Measurements from ENCODE around the gene RASGRP1.

RASGRP1 gene

GRCh38 chr15:38563723-38564519 is 693 bp downstream of the RASGRP1 start:
- DNase-seq, result peak; percentile 87

DNA sequence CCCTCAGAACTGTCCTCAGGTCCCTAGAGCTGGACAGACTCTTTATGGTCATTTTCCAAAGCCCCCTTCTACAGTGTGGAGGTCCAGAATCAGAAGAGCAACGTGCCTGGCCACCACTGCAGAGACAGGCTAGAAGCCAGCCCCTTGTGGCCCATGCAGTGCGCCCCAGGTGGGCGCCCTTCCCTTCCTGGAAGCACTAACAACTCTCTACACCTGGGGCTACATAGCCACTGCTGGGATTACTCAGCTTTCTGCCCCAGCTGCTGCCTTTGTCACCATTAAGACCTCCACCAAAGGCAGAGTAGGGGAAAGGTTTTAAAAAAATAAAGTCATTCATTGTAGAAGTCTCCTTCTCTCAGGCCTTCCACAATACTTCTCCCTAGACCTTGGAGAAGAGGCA is 2.3 kb downstream of the RASGRP1 start:
- no peak for DNase-seq

- DNase-seq, result no peak
Measured at GRCh38 chr15:38560456-38560926, 4.1 kb downstream of the RASGRP1 start.

DNA sequence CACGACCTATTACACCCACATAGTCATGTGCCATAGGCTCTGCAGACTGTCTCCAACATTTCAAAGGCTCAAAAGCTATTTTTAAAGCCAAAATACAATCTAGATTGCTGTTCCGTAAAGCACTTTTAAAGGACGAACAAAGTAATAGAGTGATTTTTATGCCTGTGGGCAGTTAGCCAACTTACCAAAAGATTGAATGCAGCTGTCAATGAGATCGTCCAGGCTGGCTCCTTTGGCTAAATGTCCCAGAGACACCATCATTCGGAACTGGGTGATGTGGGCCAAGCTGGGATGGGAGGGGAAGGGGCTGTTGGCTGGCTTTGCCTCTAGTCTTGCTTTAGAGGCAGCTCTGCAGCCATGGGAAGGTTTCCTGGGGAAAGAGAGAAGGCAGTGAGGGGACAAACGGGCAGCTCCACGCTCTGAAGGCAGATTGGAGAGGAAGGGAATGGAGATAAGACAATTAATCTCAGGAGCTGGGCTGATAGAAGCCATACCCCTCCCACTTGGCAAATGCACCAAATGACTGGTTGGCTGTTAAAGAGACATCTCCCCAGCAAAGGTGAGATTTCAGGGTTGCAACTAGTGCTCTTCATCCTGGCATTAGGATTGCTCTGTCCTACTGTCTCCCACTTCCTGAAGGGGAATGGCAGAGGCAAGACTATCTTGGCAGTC is 4.8 kb downstream of the RASGRP1 start:
- DNase-seq, result no peak

DNA sequence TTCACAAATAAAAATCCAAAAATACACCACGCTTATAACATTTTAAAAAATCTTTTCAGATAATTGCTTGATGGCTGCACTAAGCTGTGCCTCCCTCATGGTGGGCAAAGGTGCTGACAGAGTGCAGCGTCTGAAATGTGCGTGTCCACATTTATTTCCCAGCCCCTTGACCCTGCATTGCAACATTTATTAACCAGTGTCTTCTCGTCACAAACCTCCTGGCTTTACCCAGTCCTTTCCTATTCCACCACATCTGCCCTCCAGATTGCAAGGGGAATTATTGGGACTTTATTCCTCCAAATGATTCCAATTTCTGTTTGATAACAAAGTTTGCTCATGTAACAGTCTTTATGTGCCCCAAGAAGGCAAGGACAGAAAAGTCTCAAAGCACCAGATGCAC is 5.5 kb downstream of the RASGRP1 start:
- DNase-seq, result no peak

- DNase-seq, result no peak
Measured at GRCh38 chr15:38558372-38559059, 6.1 kb downstream of the RASGRP1 start.

DNA sequence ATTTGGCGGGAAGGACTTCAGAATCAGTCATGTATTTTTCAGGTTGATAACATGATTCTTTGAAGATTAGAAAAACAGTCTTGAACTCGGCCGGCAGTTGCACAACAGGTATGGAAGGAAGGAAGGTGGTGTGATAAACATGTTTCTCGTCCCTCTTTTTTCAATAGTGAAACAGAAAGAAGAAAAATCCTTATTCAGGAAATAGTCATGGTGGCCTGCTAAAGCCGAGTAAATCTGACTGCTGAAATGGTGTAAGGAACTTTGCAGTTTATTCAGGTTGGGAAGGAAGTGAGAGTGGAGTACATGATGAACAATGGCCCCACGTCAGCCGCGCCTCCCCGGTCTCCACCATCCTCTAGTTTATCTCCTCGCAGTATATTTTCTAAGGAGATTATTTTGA is 6.7 kb downstream of the RASGRP1 start:
- no peak for DNase-seq

- DNase-seq, result peak; percentile 21
Measured at GRCh38 chr15:38555686-38556334, 8.8 kb downstream of the RASGRP1 start.

DNA sequence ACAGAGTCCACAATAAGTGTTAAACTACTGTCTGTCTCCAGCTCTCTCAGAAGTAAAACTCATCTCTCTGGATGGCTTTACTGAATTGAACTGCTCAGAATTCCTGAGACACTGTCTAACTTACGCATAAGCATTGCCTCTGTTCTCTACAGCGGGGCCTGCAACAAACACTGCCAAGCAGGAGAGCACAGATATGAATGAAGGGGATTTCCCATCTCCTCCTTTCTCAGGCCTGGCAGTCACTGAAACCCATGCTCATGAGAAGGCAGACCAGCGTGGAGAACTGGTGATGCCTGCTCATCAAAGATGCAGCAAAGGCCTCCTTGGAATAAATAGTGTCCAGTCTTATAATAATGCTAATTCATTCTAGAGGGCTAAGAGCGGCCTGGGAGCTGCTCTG is 10.3 kb downstream of the RASGRP1 start:
- no peak for DNase-seq

- DNase-seq, result no peak
Measured at GRCh38 chr15:38553071-38553470, 11.5 kb downstream of the RASGRP1 start.

DNA sequence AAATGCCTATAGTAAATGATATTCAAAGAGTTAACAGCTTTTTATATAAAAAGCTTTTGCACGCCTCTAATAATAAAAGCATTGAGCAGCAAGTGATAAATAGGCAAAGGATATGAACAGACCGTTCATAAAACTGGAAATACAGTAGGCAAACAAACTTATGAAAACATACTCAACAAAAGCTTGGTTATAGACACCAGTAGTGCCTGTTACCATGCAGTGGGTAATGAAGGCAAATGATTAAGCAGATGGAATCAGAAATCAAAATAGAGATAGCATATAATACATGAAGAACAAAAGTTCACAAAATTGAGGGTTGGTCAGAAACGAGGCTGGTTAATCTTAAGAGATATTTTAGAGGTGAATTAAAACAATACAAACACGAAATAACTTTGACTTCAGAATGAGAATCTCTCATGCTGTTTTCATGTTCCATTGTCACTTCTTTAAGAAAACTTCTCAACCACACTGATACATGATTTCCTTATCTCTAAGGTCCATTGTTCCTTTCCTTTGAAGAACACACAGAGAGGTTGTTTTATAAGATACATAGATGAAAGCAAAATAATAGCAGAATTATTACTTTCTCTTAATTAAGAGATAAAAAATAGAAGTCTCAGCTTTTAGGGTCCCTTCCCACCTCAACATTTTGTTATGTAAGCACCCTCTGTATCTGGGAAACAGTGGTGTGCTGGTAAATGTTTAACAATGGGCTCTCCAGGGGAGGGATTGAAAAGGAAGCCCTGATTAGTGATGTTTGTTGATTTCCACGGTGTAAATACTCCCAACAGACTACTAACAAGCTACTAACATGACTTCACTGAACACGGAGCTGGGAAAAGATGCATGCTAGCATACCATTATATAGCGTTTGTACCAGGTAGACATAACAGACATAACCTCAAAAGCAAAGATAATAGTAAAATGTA is 12.6 kb downstream of the RASGRP1 start:
- DNase-seq, result no peak

GRCh38 chr15:38549222-38549621 is 15.4 kb downstream of the RASGRP1 start:
- no peak for DNase-seq

DNA sequence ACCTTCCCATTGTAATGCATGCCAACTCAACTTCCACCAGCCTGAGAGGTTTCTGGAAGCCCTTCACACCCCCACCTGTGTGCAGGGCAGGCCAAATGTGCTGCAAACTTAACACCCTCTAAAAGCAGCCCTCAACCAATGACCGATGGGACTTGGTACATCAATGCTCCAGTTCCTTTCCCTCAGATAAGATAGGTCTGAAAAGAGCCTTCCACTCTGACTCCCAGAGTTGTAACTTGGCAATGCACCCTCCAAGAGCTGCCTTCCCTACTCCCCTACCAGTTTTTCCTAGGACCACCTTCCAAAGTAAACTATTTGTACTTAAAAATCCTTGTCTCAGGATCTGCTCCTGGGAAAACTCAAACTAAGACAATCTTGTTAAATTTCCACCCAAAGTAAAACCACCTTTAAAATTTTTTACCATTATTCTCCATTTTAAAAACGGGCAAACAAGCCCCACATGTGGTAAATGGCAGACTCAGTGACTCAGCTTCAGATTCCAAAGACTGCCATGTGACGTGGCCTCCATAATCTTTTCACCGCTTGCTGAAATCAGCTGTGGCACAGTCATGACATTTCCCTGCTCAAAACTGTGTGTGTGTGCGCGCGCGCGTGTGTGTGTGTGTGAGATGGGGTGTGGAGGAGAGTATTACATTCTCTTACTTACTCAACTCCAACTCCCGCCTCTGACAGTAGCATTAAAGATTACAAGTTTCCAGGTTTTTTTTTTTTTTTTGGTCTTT is 17.2 kb downstream of the RASGRP1 start:
- no peak for DNase-seq

DNA sequence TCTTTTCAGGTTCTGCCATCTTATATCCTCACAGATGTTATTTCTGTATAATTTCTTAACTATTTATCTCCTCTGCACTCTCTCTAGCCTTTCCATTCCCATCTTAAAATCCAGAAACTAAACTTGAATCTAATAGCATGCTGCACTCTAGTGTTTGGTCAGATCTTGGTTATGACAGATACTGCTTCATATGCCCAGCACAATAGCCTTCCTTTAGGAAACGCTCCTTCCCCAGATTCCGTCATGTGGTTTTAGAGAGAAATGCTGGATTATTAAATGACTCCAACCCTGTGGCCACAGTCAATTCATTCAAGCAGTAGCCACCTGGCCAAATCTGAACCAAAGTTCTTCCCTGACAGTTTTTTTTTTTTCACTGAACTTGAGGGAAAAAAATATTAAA is 19.4 kb downstream of the RASGRP1 start:
- DNase-seq, result no peak

GRCh38 chr15:38541026-38541425 is 23.6 kb downstream of the RASGRP1 start:
- DNase-seq, result no peak

DNA sequence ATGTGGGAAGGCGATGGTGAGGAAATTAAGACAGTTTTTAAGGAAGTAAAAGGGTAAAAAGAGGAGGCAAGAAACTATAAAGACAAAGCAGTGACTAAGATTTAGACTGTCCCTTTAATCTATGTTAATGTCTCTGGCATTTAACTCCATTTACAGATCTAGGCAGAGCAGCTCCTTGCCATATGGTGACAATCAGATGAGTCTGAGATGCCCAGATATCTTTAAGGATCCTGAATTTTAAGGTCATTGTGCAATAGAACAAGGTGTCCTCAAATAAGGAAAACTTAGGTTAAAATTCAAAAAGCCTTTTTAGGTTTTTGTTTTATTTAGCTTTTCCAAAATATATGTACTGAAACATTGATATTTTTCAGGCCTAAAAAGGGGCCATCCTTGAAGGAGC is 24.1 kb downstream of the RASGRP1 start:
- no peak for DNase-seq

GRCh38 chr15:38539008-38539343 is 25.6 kb downstream of the RASGRP1 start:
- DNase-seq, result no peak

DNA sequence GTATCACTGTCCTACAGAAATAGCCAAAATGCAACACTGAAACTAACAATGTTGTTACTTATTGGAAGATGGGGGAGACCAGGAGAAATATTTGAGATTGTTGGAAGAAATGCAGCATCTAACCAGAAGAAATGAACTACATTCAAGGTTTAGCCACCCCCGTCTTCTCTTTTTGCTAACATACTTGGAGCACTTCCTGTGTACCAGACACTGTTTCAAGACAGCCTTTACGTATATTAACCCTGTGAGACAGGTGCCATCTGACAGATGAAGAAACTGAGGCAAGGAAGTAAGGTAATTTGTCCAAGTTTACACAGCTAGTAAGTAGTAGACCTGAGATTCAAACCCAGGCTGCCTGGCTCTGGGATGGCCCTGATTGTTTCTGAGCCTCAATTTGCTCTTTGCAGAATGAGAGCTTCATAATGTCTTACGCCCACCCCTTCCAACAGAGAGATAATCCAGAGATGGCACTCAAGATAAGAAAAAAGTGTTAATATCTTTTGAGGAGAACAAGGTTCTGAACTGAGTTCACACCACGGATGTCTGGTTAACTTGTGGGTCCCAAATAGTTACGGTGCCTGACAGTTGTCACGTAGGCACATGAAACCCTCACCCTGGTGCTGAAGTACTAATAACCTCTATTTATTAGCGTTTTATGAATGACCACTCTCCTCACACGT is 26.1 kb downstream of the RASGRP1 start:
- no peak for DNase-seq

DNA sequence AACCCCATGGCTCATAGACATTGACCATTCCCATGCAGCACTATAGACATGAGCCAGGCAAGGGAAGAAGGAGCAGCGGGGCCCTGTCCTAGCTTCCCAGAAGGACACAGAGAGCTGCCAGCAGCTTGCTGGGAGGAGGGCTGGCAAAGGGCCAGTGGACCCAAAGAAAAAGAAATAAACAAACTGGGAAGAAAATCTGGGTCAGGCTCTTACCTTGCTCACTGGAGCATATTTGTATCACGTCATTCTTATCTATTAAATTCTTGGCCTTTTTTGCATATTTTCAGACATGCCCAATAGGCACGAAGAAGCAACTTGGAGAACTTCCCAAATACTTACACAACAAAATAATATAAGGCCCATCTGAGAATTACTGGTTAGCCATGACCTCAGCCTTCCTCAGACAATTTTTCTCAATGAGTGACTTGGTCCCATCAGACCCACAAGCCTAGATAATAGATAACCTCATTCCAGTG is 28.4 kb downstream of the RASGRP1 start:
- peak; percentile 29 for DNase-seq

DNA sequence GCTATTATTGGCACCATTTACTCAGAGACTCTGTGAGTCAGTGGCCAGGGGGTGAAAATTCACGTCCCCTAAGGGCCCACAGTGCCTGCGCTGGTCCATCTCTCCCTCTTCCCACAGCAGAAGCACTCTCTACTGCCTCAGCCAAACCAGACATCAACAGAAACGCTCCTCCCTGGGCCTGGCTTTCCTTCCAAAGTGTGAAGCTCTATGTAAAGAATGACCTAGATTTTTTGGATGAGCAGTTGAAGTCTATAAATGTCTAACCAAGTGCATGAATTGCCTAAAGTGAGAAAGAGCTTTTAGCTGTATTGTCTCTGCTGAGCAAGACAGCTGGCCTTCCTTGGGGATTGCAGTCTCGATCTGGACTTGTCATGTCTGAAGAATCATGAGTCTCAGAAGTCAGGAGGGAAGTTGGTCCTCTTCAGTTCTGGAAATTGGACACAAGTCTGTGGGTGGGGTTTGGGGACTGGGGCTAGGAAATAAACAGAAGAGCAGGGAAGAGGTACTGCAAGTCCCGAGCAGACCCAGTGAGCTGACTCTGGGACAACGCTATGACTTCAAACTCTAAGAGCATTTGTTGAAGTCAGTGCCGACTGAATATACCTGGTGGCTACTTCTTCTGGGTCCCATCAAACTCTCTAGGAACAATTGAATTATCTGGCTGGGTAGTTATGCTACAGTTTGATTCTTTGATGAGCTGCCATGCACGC is 29.0 kb downstream of the RASGRP1 start:
- peak; percentile 65 for DNase-seq
